Heart right ventricle (tissue), 16 donors: ENCODE results near the gene PDE4D. TPM values are rescaled to one million over a fixed set of nuclear protein-coding genes. Genes with fewer than 3 reads are reported as not detected.

ENCODE experiments used
- ATAC-seq, 8 donors: fragments of 200-7000 bp; cut with Tn5 transposase; one replicate each; pipeline ENCODE4 v1.9.1; 2020; ENCODE audit warnings: mild to moderate bottlenecking in 8 of 8, moderate library complexity in 8 of 8, moderate number of reproducible peaks in 1 of 8
- DNase-seq, 2 donors: peaks; one replicate each; pipeline ENCODE4 v3.0.0-alpha.2; 2020
- H3K27ac ChIP-seq, 10 donors: fragments of 200-600 bp; sonication (generic) in 2 of 10; one replicate each; pipeline versions ENCODE4 v1.5.0 to v1.8.0; 2020 to 2022; ENCODE audit warnings: mild to moderate bottlenecking in 3 of 10
- H3K27me3 ChIP-seq, 7 donors: fragments of 200-600 bp; one replicate each; pipeline ENCODE4 v1.8.0; 2021 to 2022; ENCODE audit warnings: mild to moderate bottlenecking in 2 of 7
- H3K36me3 ChIP-seq, 9 donors: fragments of 200-600 bp; sonication (generic) in 1 of 9; one replicate each; pipeline versions ENCODE4 v1.5.0 to v1.8.0; 2020 to 2022; ENCODE audit warnings: mild to moderate bottlenecking in 2 of 9
- H3K4me1 ChIP-seq, 9 donors: fragments of 200-600 bp; sonication (generic) in 1 of 9; one replicate each; pipeline versions ENCODE4 v1.5.0 to v1.8.0; 2020 to 2022; ENCODE audit warnings: mild to moderate bottlenecking in 4 of 9
- H3K4me3 ChIP-seq, 10 donors: fragments of 200-600 bp; sonication (generic) in 2 of 10; one replicate each; pipeline versions ENCODE4 v1.5.0 to v1.8.0; 2020 to 2022; ENCODE audit warnings: mild to moderate bottlenecking in 7 of 10, moderate library complexity in 2 of 10
- H3K9me3 ChIP-seq, 11 donors: fragments of 200-600 bp in 10 of 11; sonication (generic) in 2 of 11; one replicate each; pipeline versions ENCODE4 v1.5.0 to v1.8.0; 2013 to 2022; ENCODE audit warnings: mild to moderate bottlenecking in 2 of 11, control low read depth in 1 of 11, moderate library complexity in 1 of 11
- WGBS, 2 donors: extraction: QIAGEN DNeasy Blood & Tissue Kit; methylation state at CpG; one replicate each; pipeline ENCODE4 v1.1.7; 2013; ENCODE audit warnings: inconsistent platforms in 1 of 2; 5-methylcytosine and 5-hydroxymethylcytosine counted together
- intact Hi-C, 10 donors: fragments of 100-400 bp; cut with DNase I; formaldehyde crosslinking; loops; one replicate each; pipeline versions ENCODE4 v1.11.1 to v1.14.2; 2022
- polyA plus RNA-seq, 2 donors: library from polyadenylated mRNA; stranded (reverse); fragments of 200-250 nt; gene quantifications; one replicate each; pipeline ENCODE4 v1.2.3, GENCODE V29; 2013
- total RNA-seq, 10 donors: library from RNA; stranded (reverse); fragmentation: NEBNext Ultra II Directional in 3 of 10; extraction: Animal tissue kit (Norgen Biotek cat#: 25700) in 3 of 10; gene quantifications; one replicate each; pipeline versions ENCODE4 v1.2.1 to v1.2.4, GENCODE V29; 2021 to 2023
- TF ChIP-seq, protein P1 (sequence below), 9 donors: fragments of 200-600 bp; sonication (generic) in 2 of 9; IDR thresholded peaks; one replicate each; pipeline versions ENCODE4 v1.5.0 to v1.8.0; 2021 to 2022; ENCODE audit warnings: antibody characterized with exemption in 9 of 9, mild to moderate bottlenecking in 5 of 9, moderate library complexity in 1 of 9
- donor health status: Arrhythmogenic right ventricular cardiomyopathy.
- donor health status: ischemic (EF 13 %, LVEDD 7.1; RV severe dilation, severe dysfunction).
- donor health status: healthy with polysubstance abuse.
- donor health status: DM: no; HTN: yes; CAD: no.
- donor health status: DM: no; HTN: no; CAD: no.
- donor health status: ischemic (EF 25% LVEDD 6.9; RV normal size, moderate dysfunction).
- donor health status: ischemic (EF 25% LVEDD 5.7; RV mildly dilated, moderate dysfunction).
- donor health status: healthy.
- donor health status: DM: yes; HTN: yes; CAD: no.
- donor health status: Ischemic cardiomyopathy.
- donor health status: ischemic (EF 35%, LVEDD 5.7; RV mildly dilated, moderate dysfunction).
- donor health status: nonischemic (EF 11% LVEDD 7.7; RV severe dilation, severe dysfunction).
- donor health status: DM: yes; HTN: yes; CAD: no.
- donor health status: PGD.
- donor health status: ischemic (EF 29% LVEDD 5.4; RV normal size, mild dysfunction).
- donor health status: nonischemic (EF 23%, LVEDD 6.1; RV moderate dilation, normal function).

The PDE4D gene
- total and polyA plus RNA-seq, 12 donors = 5.8 to 83.2 (median 39.5) TPM

DNA sequence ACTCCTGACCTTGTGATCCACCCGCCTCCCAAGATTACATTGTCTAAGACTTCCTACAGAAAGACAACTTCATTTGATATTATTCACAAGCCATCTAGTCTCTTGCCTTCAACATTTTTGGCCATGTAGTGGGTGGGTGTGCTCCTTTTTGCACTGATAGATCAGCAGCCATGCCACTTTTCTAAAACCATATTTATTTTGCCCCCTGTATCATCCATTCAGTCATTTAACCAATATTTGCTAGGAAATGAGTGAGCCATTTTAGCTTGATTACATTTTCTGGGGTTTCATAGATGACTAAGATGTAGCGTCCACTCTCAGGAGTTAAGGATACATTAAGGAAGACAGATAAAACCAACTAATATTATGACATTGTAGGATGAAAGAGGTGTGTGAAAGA, 755.0 kb downstream of the PDE4D start:
- intact Hi-C loops = no loop called here
- no peak overlapping the region for H3K4me3 ChIP-seq
- H3K9me3 ChIP-seq = no peaks in the 10 kb centered on the region
- TF ChIP-seq, protein P1, sequence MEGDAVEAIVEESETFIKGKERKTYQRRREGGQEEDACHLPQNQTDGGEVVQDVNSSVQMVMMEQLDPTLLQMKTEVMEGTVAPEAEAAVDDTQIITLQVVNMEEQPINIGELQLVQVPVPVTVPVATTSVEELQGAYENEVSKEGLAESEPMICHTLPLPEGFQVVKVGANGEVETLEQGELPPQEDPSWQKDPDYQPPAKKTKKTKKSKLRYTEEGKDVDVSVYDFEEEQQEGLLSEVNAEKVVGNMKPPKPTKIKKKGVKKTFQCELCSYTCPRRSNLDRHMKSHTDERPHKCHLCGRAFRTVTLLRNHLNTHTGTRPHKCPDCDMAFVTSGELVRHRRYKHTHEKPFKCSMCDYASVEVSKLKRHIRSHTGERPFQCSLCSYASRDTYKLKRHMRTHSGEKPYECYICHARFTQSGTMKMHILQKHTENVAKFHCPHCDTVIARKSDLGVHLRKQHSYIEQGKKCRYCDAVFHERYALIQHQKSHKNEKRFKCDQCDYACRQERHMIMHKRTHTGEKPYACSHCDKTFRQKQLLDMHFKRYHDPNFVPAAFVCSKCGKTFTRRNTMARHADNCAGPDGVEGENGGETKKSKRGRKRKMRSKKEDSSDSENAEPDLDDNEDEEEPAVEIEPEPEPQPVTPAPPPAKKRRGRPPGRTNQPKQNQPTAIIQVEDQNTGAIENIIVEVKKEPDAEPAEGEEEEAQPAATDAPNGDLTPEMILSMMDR (IDR thresholded peaks at IDR 0.05) = no peak
- DNase-seq (no peak), ATAC-seq (no peak)
- 99% methylated on average over 2 of the region's 2 CpGs for WGBS, 2 donors
- peaks cover 0 to 23% (median 6%) of the 10 kb centered on the region in 9 donors for H3K4me1 ChIP-seq
- no peak overlapping the region for H3K27ac ChIP-seq
- H3K36me3 ChIP-seq = no peaks in the 10 kb centered on the region
- H3K27me3 ChIP-seq = no peaks in the 10 kb centered on the region

DNA sequence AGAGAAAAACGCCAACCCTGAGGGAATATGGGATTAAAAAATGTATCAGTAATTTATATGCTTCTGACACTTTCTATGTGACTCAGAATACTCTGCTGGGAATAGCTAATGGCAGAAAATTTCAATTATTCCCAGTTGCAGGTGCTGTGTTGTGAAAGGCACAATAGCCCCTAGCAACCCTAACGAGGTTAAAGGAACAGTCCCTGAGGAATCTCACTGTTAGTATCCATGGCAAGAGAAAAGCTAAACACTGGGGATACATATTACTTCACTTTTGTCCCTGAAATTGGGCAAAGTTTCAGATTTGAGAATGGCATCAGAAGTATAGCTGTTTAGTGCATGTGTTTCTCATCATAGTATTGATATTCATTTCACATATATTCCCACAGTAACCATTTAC, 755.7 kb downstream of the PDE4D start:
- no peak for DNase-seq
- no peaks in the 10 kb centered on the region for H3K36me3 ChIP-seq
- H3K27me3 ChIP-seq = no peaks in the 10 kb centered on the region
- H3K9me3 ChIP-seq = no peaks in the 10 kb centered on the region
- TF ChIP-seq, protein P1 (IDR thresholded peaks at IDR 0.05) = no peak
- H3K4me3 ChIP-seq = no peak overlapping the region
- intact Hi-C loops = no loop called here
- H3K27ac ChIP-seq = no peak overlapping the region
- H3K4me1 ChIP-seq = peaks cover 0 to 17% (median 6%) of the 10 kb centered on the region in 9 donors
- ATAC-seq = no peak
- WGBS, 2 donors = 85 to 89% methylated on average over 2 of the region's 2 CpGs

DNA sequence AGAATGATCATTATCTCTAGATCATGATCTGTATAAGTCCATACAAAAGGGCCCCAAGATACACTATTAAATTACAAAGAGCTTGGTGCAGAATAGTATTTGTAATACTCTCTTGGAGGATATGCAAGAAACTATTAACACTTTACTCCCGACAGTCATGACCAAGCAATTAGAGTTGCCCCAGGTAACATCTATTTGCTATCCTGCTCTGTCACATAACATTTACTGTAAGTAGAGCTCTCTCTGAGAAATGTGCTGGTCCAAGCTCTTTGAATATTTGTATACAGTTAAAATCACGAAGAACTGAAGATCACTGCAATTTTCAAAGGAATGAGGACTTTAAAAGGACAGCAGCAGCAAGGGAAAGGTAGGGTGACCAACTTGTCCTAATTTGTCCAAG, 757.0 kb downstream of the PDE4D start:
- TF ChIP-seq, protein P1 (IDR thresholded peaks at IDR 0.05) = no peak
- ATAC-seq (no peak), DNase-seq (no peak)
- intact Hi-C loops = no loop called here
- 44 to 47% methylated on average over 2 of the region's 2 CpGs for WGBS, 2 donors
- no peaks in the 10 kb centered on the region for H3K27me3 ChIP-seq
- H3K36me3 ChIP-seq = no peaks in the 10 kb centered on the region
- no peaks in the 10 kb centered on the region for H3K9me3 ChIP-seq
- H3K27ac ChIP-seq = no peak overlapping the region
- H3K4me3 ChIP-seq = no peak overlapping the region
- H3K4me1 ChIP-seq = peaks cover 0 to 15% (median 6%) of the 10 kb centered on the region in 9 donors

DNA sequence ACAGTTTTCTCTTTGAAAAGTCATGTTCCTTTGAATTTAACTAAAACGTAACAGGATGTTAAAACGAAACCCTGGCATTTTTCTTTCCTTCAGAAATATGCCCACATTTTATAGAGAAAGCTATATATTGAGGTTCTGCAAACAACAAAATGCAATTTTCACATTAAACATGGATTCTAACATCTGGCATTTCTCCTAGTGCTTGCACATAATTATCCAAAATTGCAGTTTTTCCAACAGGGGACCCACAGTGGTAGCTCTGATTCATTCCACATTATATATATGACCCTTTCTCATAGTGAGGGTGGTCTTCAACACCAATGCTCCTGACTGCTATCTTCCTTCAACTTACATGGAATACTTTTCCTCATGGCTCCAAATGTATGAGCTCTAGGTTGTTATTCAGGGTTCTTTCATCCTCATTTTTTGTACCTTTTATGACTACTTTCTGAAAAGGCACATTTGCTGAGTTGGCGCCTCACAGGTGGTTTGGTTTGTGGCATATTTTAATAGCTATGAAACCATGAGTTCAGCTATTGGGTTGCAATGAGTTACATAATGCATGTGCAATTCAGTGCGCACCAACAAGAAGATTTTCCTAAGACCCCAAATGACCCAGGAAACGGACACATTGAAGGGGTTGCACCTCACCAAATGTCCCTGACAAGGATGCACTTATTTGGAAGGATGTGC, 758.9 kb downstream of the PDE4D start:
- TF ChIP-seq, protein P1 (IDR thresholded peaks at IDR 0.05) = no peak
- no peaks in the 10 kb centered on the region for H3K27me3 ChIP-seq
- H3K4me3 ChIP-seq = no peak overlapping the region
- ATAC-seq = peak in 1 of 8 donors; percentile 28
- H3K4me1 ChIP-seq = peaks cover 0 to 14% (median 0%) of the 10 kb centered on the region in 9 donors
- DNase-seq = no peak
- 88 to 89% methylated on average over 5 of the region's 5 CpGs for WGBS, 2 donors
- intact Hi-C loops = no loop called here
- no peak overlapping the region for H3K27ac ChIP-seq
- no peaks in the 10 kb centered on the region for H3K36me3 ChIP-seq
- H3K9me3 ChIP-seq = no peaks in the 10 kb centered on the region
